Nephron progenitor cell (in vitro differentiated cells): Measurements from ENCODE around the gene HOOK2.
"Not testable (repeated sequence)": the region's sequence is repeated elsewhere in the genome, so short reads cannot be mapped to it uniquely, and the experiment has no call there.

Source experiments
- DNase-seq: peaks from one replicate; pipeline ENCODE4 v3.0.0; 2021
- H3K27ac Mint-ChIP-seq: 2 replicates; pipeline ENCODE4 v1.8.0; 2021; ENCODE audit warnings: mild to moderate bottlenecking, moderate library complexity, mixed read lengths
- H3K27me3 Mint-ChIP-seq: 2 replicates; pipeline ENCODE4 v1.8.0; 2021; ENCODE audit warnings: mild to moderate bottlenecking, low read depth, mixed read lengths; ENCODE audit not compliant: poor library complexity
- H3K36me3 Mint-ChIP-seq: 2 replicates; pipeline ENCODE4 v1.8.0; 2021; ENCODE audit warnings: low read depth, mixed read lengths
- H3K4me1 Mint-ChIP-seq: 2 replicates; pipeline ENCODE4 v1.8.0; 2021; ENCODE audit warnings: mixed read lengths
- H3K4me3 Mint-ChIP-seq: 2 replicates; pipeline ENCODE4 v1.8.0; 2021; ENCODE audit warnings: mild to moderate bottlenecking, moderate library complexity, mixed read lengths
- H3K9me3 Mint-ChIP-seq: 2 replicates; pipeline ENCODE4 v1.8.0; 2021; ENCODE audit warnings: mild to moderate bottlenecking, moderate library complexity, mixed read lengths
- CTCF ChIP-seq: fragments of 200-600 bp; sonication (generic); IDR thresholded peaks from 2 replicates; pipeline ENCODE4 v1.5.0; 2021; ENCODE audit warnings: antibody characterized with exemption

Gene HOOK2, protein sequence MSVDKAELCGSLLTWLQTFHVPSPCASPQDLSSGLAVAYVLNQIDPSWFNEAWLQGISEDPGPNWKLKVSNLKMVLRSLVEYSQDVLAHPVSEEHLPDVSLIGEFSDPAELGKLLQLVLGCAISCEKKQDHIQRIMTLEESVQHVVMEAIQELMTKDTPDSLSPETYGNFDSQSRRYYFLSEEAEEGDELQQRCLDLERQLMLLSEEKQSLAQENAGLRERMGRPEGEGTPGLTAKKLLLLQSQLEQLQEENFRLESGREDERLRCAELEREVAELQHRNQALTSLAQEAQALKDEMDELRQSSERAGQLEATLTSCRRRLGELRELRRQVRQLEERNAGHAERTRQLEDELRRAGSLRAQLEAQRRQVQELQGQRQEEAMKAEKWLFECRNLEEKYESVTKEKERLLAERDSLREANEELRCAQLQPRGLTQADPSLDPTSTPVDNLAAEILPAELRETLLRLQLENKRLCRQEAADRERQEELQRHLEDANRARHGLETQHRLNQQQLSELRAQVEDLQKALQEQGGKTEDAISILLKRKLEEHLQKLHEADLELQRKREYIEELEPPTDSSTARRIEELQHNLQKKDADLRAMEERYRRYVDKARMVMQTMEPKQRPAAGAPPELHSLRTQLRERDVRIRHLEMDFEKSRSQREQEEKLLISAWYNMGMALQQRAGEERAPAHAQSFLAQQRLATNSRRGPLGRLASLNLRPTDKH

GRCh38 chr19:12774588-12775555 is at the start of gene HOOK2:
TSS of gene HOOK2 (minus strand) at chr19:12775552. CDS start at chr19:12775449, 103 bp downstream.
- Mint-ChIP-seq H3K27ac (no peak within 1 kb of the TSS), H3K4me1 (peaks cover 20% of the 10 kb centered on the region), H3K9me3 (no peaks in the 10 kb centered on the region), H3K36me3 (no peaks in the 10 kb centered on the region), H3K4me3 (peak within 1 kb of the TSS; percentile 79), H3K27me3 (peaks cover 29% of the 10 kb centered on the region)
- no peak for DNase-seq
- TF ChIP-seq CTCF: no peak

GRCh38 chr19:12821761-12822160 is 46.4 kb upstream of the HOOK2 start:
- peaks cover 8% of the 10 kb centered on the region for H3K9me3 Mint-ChIP-seq
- peaks cover 5% of the 10 kb centered on the region for H3K4me1 Mint-ChIP-seq
- peaks cover 35% of the 10 kb centered on the region for H3K27me3 Mint-ChIP-seq
- no peaks in the 10 kb centered on the region for H3K36me3 Mint-ChIP-seq
- no peak overlapping the region for H3K27ac Mint-ChIP-seq
- H3K4me3 Mint-ChIP-seq: no peak overlapping the region
- no peak for TF ChIP-seq CTCF
- no peak for DNase-seq

DNA sequence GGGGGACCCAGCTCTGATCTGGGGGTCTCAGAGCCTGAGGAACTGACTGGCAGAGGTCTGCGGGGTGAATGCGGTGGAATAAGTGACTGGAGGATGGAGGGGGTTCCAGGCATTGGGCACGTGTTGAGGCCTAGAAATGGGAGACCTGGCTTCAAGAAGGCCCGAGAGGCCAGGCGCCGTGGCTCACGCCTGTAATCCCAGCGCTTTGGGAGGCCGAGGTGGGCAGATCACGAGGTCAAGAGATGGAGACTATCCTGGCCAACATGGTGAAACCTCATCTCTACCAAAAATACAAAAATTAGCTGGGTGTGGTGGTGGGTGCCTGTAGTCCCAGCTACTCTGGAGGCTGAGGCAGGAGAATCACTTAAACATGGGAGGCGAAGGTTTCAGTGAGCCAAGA is 42.5 kb upstream of the HOOK2 start:
- H3K36me3 Mint-ChIP-seq: peaks cover 21% of the 10 kb centered on the region
- not testable (repeated sequence) for H3K9me3 Mint-ChIP-seq

DNA sequence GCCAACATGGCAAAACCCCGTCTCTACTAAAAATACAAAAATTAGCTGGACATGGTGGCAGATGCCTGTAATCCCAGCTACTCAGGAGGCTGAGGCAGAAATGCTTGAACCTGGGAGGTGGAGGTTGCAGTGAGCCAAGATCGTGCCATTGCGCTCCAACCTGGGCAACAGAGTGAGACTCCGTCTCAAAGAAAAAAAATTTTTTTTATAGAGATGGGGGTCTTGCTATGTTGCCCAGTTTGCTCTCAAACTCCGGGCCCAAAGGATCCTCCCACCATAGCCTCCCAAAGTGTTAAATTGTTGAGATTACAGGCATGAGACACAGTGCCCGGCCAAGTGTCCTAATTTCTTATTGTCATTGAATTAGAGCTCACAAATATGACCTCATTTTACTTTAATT is 41.8 kb upstream of the HOOK2 start:
- H3K4me3 Mint-ChIP-seq, H3K9me3 Mint-ChIP-seq, H3K4me1 Mint-ChIP-seq, DNase-seq: not testable (repeated sequence)
- Mint-ChIP-seq H3K36me3 (peaks cover 27% of the 10 kb centered on the region), H3K27ac (peak overlapping the region; percentile 90), H3K27me3 (peaks cover 12% of the 10 kb centered on the region)

More for the DNA sequence above, 42.5 kb upstream of the HOOK2 start:
- H3K4me3 Mint-ChIP-seq, H3K4me1 Mint-ChIP-seq, DNase-seq: not testable (repeated sequence)
- peaks cover 12% of the 10 kb centered on the region for H3K27me3 Mint-ChIP-seq
- H3K27ac Mint-ChIP-seq: peak overlapping the region; percentile 90

- no peak overlapping the region for H3K4me3 Mint-ChIP-seq
- DNase-seq: no peak
- peak overlapping the region; percentile 51 for H3K27ac Mint-ChIP-seq
- no peaks in the 10 kb centered on the region for H3K9me3 Mint-ChIP-seq
- no peaks in the 10 kb centered on the region for H3K4me1 Mint-ChIP-seq
- no peak for TF ChIP-seq CTCF
- peaks cover 27% of the 10 kb centered on the region for H3K36me3 Mint-ChIP-seq
- peaks cover 2% of the 10 kb centered on the region for H3K27me3 Mint-ChIP-seq
Measured at GRCh38 chr19:12815088-12815487, 39.7 kb upstream of the HOOK2 start.

GRCh38 chr19:12806242-12807081 is 31.1 kb upstream of the HOOK2 start, which contains the start of gene RNASEH2A:
TSS of gene RNASEH2A (plus strand) at chr19:12806584. CDS start at chr19:12806674, 90 bp downstream.
- Mint-ChIP-seq H3K9me3 (no peaks in the 10 kb centered on the region), H3K4me1 (peaks cover 31% of the 10 kb centered on the region), H3K27me3 (no peaks in the 10 kb centered on the region), H3K4me3 (peak within 1 kb of the TSS; percentile 96), H3K36me3 (peaks cover 19% of the 10 kb centered on the region), H3K27ac (peak within 1 kb of the TSS; percentile 96)
- TF ChIP-seq CTCF: no peak
- peak; percentile 90 for DNase-seq
